ENCODE data around the gene DBT. TPM values are rescaled to one million over a fixed set of nuclear protein-coding genes. Genes with fewer than 3 reads are reported as not detected.

DBT gene
- total and polyA plus RNA-seq, 2 of the 8 experiments (the other 6 are each of a cell fraction or from before 2014, with no cell fraction given): 3.3 to 24.6 TPM

DNA sequence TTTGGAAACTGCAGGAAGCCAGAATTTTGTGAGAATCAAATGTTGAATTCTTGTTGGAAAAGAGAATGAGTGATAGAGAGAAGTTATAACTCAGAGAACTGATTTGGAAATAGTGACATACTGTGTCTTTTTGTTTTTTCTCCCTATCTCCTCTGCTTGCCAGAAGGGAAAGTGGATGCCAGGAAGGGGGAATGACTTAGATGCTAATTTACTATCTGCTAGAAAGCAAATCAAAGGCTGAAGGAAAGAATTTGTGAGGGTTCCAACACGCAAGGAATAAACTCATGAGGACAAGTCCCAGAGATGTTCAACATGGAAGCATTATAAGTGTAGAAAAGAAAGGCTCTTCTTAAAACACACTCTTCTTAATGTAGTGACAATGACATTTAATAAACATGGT is 51.0 kb downstream of the DBT start (continued):
- TF ChIP-seq RFX5 (IDR thresholded peaks at IDR 0.05; ENCODE audit: borderline replicate concordance, low read depth, low read length) (no peak), RAD21 (IDR thresholded peaks at IDR 0.05 in 1 of 2, conservative IDR thresholded peaks at IDR 0.05 in 1 of 2; ENCODE audit: low read depth in 2 of 2, low read length in 2 of 2) (no peak), BRCA1 (IDR thresholded peaks at IDR 0.05; ENCODE audit: low read depth, low read length) (no peak), BCL11A (IDR thresholded peaks at IDR 0.05; ENCODE audit: low read depth in 2 of 2, low read length in 2 of 2) (no peak)

Measured in H1 (cell line).